ENCODE results near the gene MYL10.

MYL10 gene

DNA sequence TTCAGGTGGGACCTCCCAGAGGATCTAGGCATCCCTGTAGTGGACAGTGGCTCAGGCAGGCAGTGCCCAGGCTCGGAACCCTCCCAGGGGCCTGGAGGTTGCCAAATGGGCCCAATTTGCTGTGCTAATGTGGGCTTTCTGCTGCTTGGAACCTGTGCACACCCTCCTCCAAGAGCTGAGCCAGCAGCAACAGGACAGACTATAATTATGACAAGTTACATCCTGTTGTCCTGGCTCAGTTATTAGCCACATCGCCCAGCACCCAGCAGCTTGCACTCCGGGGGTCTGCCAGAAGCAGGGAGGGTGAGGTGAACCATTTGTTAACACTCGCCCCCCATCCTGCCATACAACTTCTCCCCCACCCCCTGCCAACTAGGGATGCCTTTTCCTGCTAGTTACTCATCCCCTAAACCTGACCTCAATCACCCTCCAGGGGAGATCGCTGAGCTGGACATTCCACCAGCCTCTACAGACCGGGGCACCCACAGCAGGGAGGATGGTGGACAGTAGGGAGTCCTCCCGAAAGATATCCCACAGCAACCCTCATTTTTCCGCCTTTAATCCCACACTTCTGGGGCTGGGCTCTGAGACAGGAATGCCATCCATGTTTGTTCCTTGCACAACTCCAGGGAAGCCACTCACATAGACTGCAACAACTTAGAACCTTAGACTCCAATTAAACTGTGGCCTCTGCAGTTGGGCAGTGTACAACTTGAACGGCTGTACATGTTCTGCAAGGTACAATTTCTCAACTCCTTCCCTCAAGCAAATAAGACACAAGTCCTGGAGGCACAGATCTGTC is 7.9 kb upstream of the MYL10 start:
- H3K4me1 ChIP-seq (ENCODE audit: control insufficient read depth, low read length) = no peaks in the 10 kb centered on the region
- TF ChIP-seq EZH2phosphoT487 (IDR thresholded peaks at IDR 0.05; ENCODE audit: borderline replicate concordance, low read length) = no peak
- TF ChIP-seq, protein P1, sequence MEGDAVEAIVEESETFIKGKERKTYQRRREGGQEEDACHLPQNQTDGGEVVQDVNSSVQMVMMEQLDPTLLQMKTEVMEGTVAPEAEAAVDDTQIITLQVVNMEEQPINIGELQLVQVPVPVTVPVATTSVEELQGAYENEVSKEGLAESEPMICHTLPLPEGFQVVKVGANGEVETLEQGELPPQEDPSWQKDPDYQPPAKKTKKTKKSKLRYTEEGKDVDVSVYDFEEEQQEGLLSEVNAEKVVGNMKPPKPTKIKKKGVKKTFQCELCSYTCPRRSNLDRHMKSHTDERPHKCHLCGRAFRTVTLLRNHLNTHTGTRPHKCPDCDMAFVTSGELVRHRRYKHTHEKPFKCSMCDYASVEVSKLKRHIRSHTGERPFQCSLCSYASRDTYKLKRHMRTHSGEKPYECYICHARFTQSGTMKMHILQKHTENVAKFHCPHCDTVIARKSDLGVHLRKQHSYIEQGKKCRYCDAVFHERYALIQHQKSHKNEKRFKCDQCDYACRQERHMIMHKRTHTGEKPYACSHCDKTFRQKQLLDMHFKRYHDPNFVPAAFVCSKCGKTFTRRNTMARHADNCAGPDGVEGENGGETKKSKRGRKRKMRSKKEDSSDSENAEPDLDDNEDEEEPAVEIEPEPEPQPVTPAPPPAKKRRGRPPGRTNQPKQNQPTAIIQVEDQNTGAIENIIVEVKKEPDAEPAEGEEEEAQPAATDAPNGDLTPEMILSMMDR (IDR thresholded peaks at IDR 0.05; ENCODE audit: low read depth, low read length, poor library complexity, severe bottlenecking) = no peak
- peaks cover 3% of the 10 kb centered on the region; the same call in 1 of the 2 replicates for H3K27me3 ChIP-seq (ENCODE audit: control insufficient read depth, low read length)
- H3K4me2 ChIP-seq (ENCODE audit: low read length) = no peak overlapping the region
- no peaks in the 10 kb centered on the region for H3K9me2 ChIP-seq (replicated peaks; ENCODE audit: control insufficient read depth, low read length)
- no peak overlapping the region for H3K27ac ChIP-seq (ENCODE audit: low read depth, low read length)
- H3K36me3 ChIP-seq (ENCODE audit: control insufficient read depth, low read length) = no peaks in the 10 kb centered on the region
- no peaks in the 10 kb centered on the region for H4K20me1 ChIP-seq (ENCODE audit: control insufficient read depth, insufficient read depth, low read depth, low read length)
- no peaks in the 10 kb centered on the region for H3F3A ChIP-seq (ENCODE audit: control insufficient read depth, insufficient read depth)
- no peak overlapping the region for H3K4me3 ChIP-seq (ENCODE audit: low read length)
- no peaks in the 10 kb centered on the region for H3K9me3 ChIP-seq (ENCODE audit: control insufficient read depth, insufficient read depth, low read length)
- H3K79me2 ChIP-seq (ENCODE audit: control insufficient read depth, low read length) = no peaks in the 10 kb centered on the region

DNA sequence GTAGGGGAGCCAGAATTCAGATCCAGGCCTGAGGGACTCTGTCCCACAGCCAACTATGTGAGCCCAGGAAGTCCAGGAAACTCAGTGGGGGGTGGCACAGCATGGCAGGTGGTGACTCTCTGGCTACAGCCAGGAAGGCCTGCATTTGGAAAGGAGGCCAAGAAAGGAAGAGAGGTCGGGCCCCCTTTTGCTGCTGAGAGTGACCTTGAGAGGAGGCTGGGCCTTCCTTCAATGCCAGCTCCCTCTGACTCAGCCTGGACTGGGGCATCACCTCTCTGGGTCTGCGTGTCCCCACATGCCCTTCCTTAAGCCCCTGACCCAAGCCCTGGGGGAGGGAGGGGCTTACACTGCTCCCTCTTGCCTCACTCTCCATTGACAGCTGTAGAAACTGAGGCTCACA is 6.4 kb upstream of the MYL10 start:
- Histone ChIP-seq H3K36me3 (ENCODE audit: control insufficient read depth, low read length) (no peaks in the 10 kb centered on the region), H3K27ac (ENCODE audit: low read depth, low read length) (no peak overlapping the region), H4K20me1 (ENCODE audit: control insufficient read depth, insufficient read depth, low read depth, low read length) (no peaks in the 10 kb centered on the region), H3K79me2 (ENCODE audit: control insufficient read depth, low read length) (no peaks in the 10 kb centered on the region), H3K4me2 (ENCODE audit: low read length) (no peak overlapping the region), H3K4me3 (ENCODE audit: low read length) (no peak overlapping the region), H3K27me3 (ENCODE audit: control insufficient read depth, low read length) (peaks cover 3% of the 10 kb centered on the region; the same call in 1 of the 2 replicates), H3K4me1 (ENCODE audit: control insufficient read depth, low read length) (no peaks in the 10 kb centered on the region), H3K9me3 (ENCODE audit: control insufficient read depth, insufficient read depth, low read length) (no peaks in the 10 kb centered on the region), H3F3A (ENCODE audit: control insufficient read depth, insufficient read depth) (no peaks in the 10 kb centered on the region), H3K9me2 (replicated peaks; ENCODE audit: control insufficient read depth, low read length) (no peaks in the 10 kb centered on the region)
- no peak for TF ChIP-seq EZH2phosphoT487 (IDR thresholded peaks at IDR 0.05; ENCODE audit: borderline replicate concordance, low read length)
- TF ChIP-seq, protein P1 (IDR thresholded peaks at IDR 0.05; ENCODE audit: low read depth, low read length, poor library complexity, severe bottlenecking) = no peak

DNA sequence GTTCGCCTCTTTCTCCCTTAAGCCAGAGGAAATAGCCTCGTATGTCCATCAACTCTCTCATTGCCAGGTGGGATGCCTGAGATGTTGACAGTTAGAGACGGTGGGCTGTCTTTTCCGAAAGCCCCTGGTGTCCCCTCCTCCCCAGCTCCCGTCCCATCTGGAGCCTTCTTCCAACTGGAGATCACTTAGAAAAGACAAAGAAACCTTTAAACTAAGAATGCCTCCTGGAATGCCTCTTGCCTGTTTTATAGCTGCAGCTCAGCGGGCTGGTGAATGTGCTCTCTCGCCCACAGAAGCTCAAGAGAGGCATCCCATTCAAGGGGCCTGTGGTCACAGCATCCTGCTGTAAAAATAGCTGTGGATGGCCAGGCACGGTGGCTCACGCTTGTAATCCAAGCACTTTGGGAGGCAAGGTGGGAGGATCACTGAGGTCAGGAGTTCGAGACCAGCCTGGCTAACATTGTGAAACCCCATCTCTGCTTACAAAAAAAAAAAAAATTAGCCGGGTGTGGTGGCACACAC is 5.2 kb upstream of the MYL10 start:
- Histone ChIP-seq H3K9me2 (replicated peaks; ENCODE audit: control insufficient read depth, low read length) (no peaks in the 10 kb centered on the region), H3F3A (ENCODE audit: control insufficient read depth, insufficient read depth) (no peaks in the 10 kb centered on the region), H3K4me3 (ENCODE audit: low read length) (no peak overlapping the region), H3K79me2 (ENCODE audit: control insufficient read depth, low read length) (no peaks in the 10 kb centered on the region), H4K20me1 (ENCODE audit: control insufficient read depth, insufficient read depth, low read depth, low read length) (no peaks in the 10 kb centered on the region), H3K36me3 (ENCODE audit: control insufficient read depth, low read length) (no peaks in the 10 kb centered on the region), H3K27ac (ENCODE audit: low read depth, low read length) (no peak overlapping the region), H3K9me3 (ENCODE audit: control insufficient read depth, insufficient read depth, low read length) (no peaks in the 10 kb centered on the region), H3K4me1 (ENCODE audit: control insufficient read depth, low read length) (no peaks in the 10 kb centered on the region), H3K4me2 (ENCODE audit: low read length) (no peak overlapping the region), H3K27me3 (ENCODE audit: control insufficient read depth, low read length) (peaks cover 3% of the 10 kb centered on the region; the same call in 1 of the 2 replicates)
- TF ChIP-seq, protein P1 (IDR thresholded peaks at IDR 0.05; ENCODE audit: low read depth, low read length, poor library complexity, severe bottlenecking) = no peak
- no peak for TF ChIP-seq EZH2phosphoT487 (IDR thresholded peaks at IDR 0.05; ENCODE audit: borderline replicate concordance, low read length)
